BE2C (cell line): ENCODE results near the gene ATP2A2.
A peak's percentile ranks its signal among the peaks of the same experiment; 100 is the strongest.
"Not testable (repeated sequence)": the region's sequence is repeated elsewhere in the genome, so short reads cannot be mapped to it uniquely, and the experiment has no call there.

ENCODE experiments used
- DNase-seq: peaks from one replicate; pipeline ENCODE4 v3.0.0-alpha.2; 2020
- H3K27me3 ChIP-seq: fragments of 250-450 bp; sonication (Bioruptor Pico); 2 replicates; pipeline ENCODE4 v1.5.1; 2020; ENCODE audit warnings: mild to moderate bottlenecking
- H3K36me3 ChIP-seq: fragments of 250-450 bp; sonication (Bioruptor Pico); 2 replicates; pipeline ENCODE4 v1.5.1; 2020; ENCODE audit warnings: mild to moderate bottlenecking
- H3K4me1 ChIP-seq: fragments of 250-450 bp; sonication (Bioruptor Pico); 2 replicates; pipeline ENCODE4 v1.5.1; 2020
- H3K4me3 ChIP-seq: 2 replicates; pipeline ENCODE4 v1.5.1; 2011; ENCODE audit warnings: low read depth, low read length
- H3K9me3 ChIP-seq: fragments of 250-450 bp; sonication (Bioruptor Pico); 2 replicates; pipeline ENCODE4 v1.5.1; 2020
- CTCF ChIP-seq: IDR thresholded peaks from 2 replicates; pipeline ENCODE4 v1.5.1; 2012; ENCODE audit warnings: mild to moderate bottlenecking, low read depth, low read length

Gene ATP2A2

GRCh38 chr12:110254971-110255540 lies 26.0 kb upstream of the ATP2A2 start:
- no peak for DNase-seq
- H3K4me1 ChIP-seq = peaks cover 3% of the 10 kb centered on the region
- no peaks in the 10 kb centered on the region for H3K36me3 ChIP-seq
- no peaks in the 10 kb centered on the region for H3K9me3 ChIP-seq
- no peak overlapping the region for H3K4me3 ChIP-seq
- TF ChIP-seq CTCF = no peak
- H3K27me3 ChIP-seq = no peaks in the 10 kb centered on the region

- not testable (repeated sequence) for H3K36me3 ChIP-seq, H3K4me3 ChIP-seq, H3K27me3 ChIP-seq, H3K9me3 ChIP-seq, H3K4me1 ChIP-seq, DNase-seq
Measured at GRCh38 chr12:110255890-110256456, 25.1 kb upstream of the ATP2A2 start.

GRCh38 chr12:110256780-110257431 lies 24.1 kb upstream of the ATP2A2 start:
- no peaks in the 10 kb centered on the region for H3K27me3 ChIP-seq
- H3K4me3 ChIP-seq = no peak overlapping the region
- no peaks in the 10 kb centered on the region for H3K36me3 ChIP-seq
- peaks cover 3% of the 10 kb centered on the region for H3K4me1 ChIP-seq
- H3K9me3 ChIP-seq = no peaks in the 10 kb centered on the region
- no peak for TF ChIP-seq CTCF
- no peak for DNase-seq

- H3K36me3 ChIP-seq = no peaks in the 10 kb centered on the region
- no peak for DNase-seq
- H3K4me1 ChIP-seq = no peaks in the 10 kb centered on the region
- H3K4me3 ChIP-seq = no peak overlapping the region
- no peaks in the 10 kb centered on the region for H3K9me3 ChIP-seq
- no peak for TF ChIP-seq CTCF
- H3K27me3 ChIP-seq = no peaks in the 10 kb centered on the region
Measured at GRCh38 chr12:110258466-110258865, 22.6 kb upstream of the ATP2A2 start.

GRCh38 chr12:110262442-110263388 lies 18.3 kb upstream of the ATP2A2 start:
- Histone ChIP-seq H3K9me3 (no peaks in the 10 kb centered on the region), H3K4me3 (no peak overlapping the region), H3K27me3 (no peaks in the 10 kb centered on the region), H3K4me1 (peaks cover 10% of the 10 kb centered on the region), H3K36me3 (no peaks in the 10 kb centered on the region)
- TF ChIP-seq CTCF = no peak
- DNase-seq = no peak

GRCh38 chr12:110266381-110266960 lies 14.6 kb upstream of the ATP2A2 start:
- Histone ChIP-seq H3K4me3 (peak overlapping the region; percentile 41), H3K9me3 (no peaks in the 10 kb centered on the region), H3K36me3 (no peaks in the 10 kb centered on the region), H3K4me1 (peaks cover 16% of the 10 kb centered on the region), H3K27me3 (no peaks in the 10 kb centered on the region)
- TF ChIP-seq CTCF = no peak
- DNase-seq = peak; percentile 56
